Activated CD4-positive, alpha-beta T cell treated with anti-CD3 and anti-CD28 coated beads, Interleukin-2, amount 50 U/mL, for 24 hours (primary cell): ENCODE data around the gene LASP1NB.

Source experiments
- DNase-seq, 2 donors: peaks; one replicate each; pipeline ENCODE4 v3.0.0-alpha.2; 2020; ENCODE audit warnings: low read depth in 1 of 2, low spot score in 1 of 2

Gene LASP1NB

GRCh38 chr17:38925263-38925995 lies at the start of gene LASP1NB:
LASP1NB (plus strand) TSS chr17:38925614.
- no peak for DNase-seq

GRCh38 chr17:38877130-38877851 lies 48.1 kb upstream of the LASP1NB start:
- DNase-seq = no peak

GRCh38 chr17:38879878-38880665 lies 45.3 kb upstream of the LASP1NB start:
- no peak for DNase-seq

DNA sequence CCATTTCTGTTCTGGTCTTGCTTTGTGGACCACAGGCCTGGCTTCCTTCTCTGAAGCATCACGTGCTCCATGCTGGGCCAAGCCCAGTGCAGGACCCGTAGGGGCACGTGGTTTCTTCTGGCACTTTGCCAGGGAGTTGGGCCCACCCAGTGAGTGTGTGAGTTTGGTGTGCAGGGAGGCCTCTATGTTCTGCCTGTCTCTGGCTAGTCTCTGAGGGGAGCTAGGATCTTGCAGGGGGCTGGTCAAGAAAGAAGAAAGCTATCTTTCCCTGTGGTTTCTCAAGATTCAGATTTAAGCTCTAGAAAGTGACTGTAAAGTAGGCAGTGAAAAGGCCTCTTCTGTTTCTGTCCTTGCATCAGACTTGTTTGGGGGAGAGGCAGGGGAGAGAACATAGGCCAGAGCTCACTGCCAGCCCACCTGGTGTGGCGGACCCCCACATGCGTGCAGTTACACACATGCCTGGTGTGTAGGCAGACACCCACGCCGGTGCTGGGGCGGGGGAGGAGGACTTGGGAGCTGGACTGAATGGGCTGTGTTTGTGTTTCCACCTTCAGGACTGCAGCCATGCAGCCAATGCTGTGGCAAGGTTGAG lies 43.7 kb upstream of the LASP1NB start:
- no peak for DNase-seq

- no peak for DNase-seq
These were observed 42.5 kb upstream of the LASP1NB start for GRCh38 chr17:38882870-38883269.

DNA sequence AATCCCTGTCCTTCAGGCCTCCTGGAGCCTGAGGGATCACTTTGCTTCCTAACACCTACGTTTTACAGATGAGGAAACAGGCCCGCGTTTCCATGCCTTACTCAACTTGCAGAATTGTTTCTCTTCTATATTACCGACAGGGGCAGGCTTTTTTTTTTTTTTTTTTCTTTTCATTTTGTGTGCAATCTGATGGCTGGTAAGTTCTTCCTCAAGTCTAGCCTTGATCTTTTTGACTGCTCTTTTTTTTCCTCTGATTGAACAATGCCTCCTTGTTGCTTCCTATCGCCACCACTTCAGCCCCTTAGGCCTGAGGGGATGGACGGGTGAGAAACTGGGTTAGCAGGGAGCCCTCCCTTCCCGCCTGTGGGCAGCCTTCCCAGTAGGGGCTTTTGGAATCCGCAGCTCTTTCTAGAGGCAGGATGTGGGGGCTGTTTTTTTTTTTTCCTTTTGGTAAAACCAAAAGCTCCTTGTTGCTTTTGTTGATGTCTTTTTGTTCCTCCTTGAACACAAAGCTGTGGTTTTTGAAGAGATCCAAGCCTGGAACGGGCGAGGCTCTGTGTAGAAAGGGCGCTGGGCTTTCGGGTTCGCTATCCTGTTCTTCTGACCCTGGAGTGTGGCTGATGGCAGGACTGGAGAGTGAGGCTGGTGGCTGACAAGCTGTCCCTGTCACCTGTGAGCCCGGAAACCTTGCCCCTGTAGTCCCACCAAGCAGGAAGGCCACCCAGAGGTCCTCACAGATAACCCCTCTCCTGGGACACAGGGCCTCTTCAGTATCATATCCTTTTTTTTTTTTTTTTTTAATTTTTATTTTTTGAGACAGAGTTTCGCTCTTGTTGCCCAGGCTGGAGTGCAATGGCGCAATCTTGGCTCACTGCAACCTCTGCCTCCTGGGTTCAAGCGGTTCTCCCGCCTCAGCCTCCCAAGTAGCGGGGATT lies 41.6 kb upstream of the LASP1NB start:
- no peak for DNase-seq

DNA sequence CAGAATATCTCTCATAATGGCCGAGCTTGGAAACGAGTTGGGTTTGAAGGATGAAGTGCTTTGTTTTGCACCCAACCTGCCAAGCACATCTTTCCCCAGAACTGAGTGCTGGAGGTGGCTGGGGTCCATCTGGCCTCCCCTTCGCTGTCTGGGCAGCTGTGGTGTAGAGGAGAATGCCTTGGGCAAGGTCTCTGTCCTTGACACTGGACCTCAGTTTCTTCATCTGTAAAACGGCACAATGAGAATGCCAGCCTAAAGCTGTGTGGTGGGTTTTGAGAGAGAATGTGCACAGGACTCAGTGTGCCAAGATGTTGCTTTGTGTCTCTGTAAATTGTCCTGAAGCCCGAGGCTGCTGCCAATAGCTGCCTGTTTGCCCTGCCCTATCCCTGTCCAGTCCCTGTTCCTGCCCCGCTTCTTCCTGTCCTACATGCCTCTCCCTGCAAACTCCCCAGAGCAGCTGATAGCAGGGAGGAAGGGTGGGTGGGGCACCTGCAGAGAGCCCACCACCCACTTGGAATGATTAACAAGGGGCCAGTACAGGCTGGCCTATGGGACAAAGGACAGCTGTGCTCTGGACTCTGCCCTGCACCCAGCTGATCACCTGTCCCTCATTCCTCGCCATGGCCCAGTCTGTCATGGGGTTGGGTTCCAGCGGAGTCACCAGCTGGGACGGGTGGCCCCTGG lies 40.2 kb upstream of the LASP1NB start:
- no peak for DNase-seq

GRCh38 chr17:38885728-38886642 lies 39.4 kb upstream of the LASP1NB start:
- no peak for DNase-seq

DNA sequence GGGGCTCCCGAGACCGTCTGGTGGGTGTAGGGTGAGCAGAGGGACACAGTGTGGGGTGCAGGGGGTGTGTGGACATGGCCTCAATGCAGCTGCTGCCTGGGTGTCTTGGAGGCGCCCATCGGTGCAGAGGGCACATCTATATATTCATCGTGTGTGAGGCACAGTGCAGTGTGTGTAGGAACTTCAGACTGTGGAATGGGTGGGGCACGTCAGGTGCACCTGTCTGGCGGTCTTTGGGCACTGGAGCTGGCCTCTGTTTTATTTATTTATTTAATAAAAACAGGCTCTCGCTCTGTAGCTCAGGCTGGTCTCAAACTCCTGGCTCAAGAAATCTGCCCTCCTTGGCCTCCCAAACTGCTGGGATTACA lies 38.8 kb upstream of the LASP1NB start:
- no peak for DNase-seq

- no peak for DNase-seq
These were observed 36.6 kb upstream of the LASP1NB start for GRCh38 chr17:38888842-38889241.

DNA sequence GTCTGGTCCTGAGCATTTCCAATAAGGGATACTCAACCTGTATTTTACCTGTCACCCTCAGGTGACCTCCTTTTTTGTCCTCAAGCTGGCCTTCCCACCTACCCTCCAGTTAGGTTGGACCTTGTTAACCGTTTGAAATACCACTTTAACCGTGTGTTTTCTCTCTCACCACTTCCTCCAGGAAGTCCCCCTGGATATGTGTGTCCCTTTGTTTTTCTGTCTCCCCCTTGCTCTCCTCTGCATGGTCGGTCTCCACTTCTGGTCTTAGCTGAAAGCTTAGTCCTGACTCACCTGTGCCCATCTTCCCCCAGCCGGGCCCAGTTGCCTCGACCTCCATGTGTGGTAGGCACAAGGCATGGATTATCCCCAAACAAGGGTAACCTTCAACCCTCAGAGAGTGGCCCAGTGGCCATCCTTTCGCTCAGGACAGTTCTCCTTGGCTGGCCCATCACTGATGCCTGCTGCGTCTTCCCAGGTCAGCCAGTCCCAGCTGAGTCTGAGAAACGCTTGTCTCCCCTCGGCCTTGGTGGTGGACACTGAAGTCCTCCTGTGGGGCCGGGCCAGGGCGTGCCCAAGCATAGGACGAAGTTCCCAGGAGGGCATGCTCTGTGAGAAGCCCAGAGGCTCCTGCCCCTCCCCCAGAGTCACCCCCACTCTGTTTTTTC lies 35.5 kb upstream of the LASP1NB start:
- no peak for DNase-seq

GRCh38 chr17:38890410-38890746 lies 35.0 kb upstream of the LASP1NB start:
- no peak for DNase-seq

DNA sequence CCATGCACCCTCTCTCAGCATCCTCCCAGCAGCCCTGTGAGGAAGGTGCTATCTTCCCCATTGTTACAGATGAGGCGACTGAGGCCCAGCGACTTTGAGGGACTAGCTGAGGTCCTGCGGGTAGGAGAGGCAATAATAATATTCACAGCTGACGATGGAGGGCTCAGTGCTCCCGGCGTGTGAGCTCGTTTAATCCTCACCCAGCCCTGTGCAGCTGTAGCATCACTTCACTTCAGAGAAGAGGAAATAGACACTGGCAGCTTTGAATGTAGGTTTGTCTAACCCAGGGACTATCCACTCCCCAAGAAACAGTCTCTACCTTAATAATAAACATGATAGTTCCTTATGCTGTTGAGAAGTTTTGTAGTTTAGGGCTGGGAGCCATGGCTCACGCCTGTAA lies 34.0 kb upstream of the LASP1NB start:
- DNase-seq = no peak

DNA sequence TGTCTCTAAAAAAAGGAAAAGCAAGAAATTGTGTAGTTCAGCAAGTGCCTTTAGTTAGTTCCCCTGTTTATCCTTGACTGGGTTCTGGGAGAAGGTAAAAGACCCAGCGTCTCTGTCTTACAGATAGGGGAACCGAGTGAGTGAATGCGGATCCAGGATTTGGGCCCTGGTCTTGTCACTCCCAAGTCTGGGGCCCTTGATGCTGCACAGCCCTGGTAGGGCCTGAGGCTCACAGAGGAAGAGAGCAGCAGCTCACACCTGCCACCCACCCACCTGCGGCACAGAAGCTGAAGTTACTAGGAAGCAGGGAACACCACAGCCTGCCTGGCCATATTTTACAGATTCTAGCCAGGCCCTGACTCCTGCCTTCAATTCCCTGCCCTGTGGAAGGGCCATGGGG lies 33.3 kb upstream of the LASP1NB start:
- no peak for DNase-seq

GRCh38 chr17:38892620-38893019 lies 32.8 kb upstream of the LASP1NB start:
- no peak for DNase-seq

GRCh38 chr17:38893113-38893512 lies 32.3 kb upstream of the LASP1NB start:
- no peak for DNase-seq

- no peak for DNase-seq
These were observed 31.8 kb upstream of the LASP1NB start for GRCh38 chr17:38893607-38894006.

GRCh38 chr17:38894276-38894675 lies 31.1 kb upstream of the LASP1NB start:
- DNase-seq = no peak
